Dedifferentiated amniotic fluid mesenchymal stem cell (primary cell): ENCODE measurements around the gene SIPA1L3.

Experiments used
- DNase-seq: peaks from one replicate; pipeline ENCODE4 v3.0.0-alpha.2; 2016; ENCODE audit errors: extremely low spot score

The SIPA1L3 gene

DNA sequence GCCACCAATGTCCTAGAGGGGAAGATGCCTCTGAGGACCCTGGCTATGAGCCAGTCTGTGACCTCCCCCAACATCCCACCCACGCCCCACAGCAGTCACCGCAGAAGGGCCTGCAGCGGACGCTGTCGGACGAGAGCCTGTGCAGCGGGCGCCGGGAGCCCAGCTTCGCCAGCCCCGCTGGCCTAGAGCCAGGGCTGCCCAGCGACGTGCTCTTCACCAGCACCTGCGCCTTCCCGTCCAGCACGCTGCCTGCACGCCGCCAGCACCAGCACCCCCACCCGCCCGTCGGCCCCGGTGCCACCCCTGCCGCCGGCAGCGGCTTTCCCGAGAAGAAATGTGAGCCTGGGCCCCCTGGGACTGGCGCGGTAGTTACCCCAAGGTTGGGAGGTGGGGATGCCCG lies 286.4 kb downstream of the SIPA1L3 start:
- DNase-seq = no peak

DNA sequence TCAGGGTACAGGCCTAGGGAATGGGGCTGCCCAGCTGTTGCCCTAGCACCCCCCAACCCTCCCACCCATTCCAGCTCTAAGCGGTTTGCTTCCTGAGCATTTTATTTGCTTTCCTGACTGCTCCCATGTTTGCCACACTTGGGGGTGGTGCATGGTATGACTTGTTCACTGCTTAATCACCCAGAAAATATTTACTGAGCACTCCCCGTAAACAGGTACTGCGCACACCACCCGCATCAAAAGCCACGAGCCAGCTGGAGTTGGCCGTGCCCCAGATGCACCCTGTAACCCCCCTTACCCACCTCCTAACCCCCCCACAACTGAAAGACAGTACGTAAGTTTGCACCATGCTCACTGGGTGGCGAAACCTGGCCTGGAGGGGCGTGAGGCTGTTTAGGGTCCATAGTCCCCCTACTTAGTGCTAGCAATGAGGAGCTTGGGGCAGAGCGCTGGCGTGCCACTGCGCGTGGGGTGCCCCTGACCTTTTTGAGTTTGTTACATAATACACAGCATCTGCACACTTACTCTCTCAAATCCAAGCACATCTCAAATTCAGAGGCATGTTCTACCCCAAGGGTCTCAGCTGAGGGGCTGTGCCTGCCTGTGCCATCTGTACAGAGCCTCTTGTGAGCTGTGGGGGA lies 287.2 kb downstream of the SIPA1L3 start:
- no peak for DNase-seq

DNA sequence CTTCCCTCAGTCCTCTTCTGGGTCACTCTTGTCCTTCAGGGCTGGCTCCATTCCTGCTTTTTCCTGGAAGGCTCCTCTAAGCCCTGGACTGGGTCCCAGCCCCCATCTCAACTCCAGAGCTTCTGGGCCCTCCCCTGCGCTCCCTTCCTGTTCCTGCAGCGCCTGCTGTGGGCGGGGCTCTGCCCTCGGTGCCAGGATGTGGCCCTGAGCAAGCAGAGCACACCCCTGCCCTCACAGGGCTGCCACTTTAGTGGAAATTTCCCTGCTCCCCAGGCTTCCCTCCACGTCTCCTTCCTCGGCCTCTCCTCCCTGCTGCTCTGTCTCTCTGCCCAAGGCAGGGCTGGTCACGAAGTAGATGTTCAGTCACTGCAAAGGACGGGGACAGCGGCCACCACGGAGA lies 288.2 kb downstream of the SIPA1L3 start:
- DNase-seq = no peak

DNA sequence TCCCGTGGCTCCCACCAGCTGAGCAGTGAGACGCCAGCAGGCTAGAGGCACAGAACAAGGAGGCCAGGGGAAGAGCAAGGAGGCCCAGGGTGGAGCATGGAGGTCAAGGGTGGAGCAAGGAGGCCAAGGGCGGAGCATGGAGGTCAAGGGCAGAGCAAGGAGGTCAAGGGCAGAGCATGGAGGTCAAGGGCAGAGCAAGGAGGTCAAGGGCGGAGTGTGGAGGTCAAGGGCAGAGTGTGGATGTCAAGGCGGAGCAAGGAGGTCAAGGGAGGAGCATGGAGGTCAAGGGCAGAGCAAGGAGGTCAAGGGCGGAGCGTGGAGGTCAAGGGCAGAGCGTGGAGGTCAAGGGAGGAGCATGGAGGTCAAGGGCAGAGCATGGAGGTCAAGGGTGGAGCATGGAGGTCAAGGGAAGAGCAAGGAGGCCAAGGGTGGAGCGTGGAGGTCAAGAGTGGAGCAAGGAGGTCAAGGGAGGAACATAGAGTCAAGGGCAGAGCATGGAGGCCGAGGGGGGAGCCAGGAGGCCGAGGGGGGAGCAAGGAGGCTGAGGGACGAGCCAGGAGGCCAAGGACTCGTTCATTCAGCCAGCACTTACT lies 289.3 kb downstream of the SIPA1L3 start:
- DNase-seq = no peak

DNA sequence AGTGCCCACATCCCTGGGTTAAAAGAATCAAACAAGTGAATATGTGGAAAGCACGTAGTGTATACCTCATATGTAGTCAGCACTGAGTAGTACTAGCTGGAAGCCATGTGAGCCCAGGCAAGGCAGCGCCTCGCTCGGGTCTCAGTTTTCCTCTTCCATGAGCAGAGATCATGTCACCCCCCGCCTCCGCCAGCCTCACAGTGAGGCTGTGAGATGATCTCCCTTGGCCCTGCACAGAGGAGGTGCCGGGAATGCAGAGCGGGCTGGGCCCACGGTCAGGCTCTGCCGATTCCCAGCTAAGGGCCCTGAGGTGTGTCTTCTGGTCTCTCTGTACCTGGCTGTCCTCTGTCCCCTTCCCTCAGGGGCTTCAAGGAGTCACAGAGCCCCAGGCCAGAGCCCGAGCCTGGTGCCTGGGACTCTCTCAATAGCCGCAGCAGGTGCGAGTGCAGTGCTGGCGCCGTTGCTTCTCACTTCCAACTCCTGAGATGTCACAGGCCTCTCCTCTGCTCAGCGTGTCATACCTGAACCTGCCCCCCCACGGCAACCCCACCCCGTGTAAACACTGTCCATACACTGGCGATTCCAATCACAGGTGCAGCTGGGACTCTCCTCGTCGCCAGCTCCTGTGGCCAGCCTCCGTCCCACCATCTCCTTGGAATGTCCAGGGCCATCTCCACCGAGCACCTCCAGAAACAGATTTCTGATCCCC lies 290.1 kb downstream of the SIPA1L3 start:
- no peak for DNase-seq

DNA sequence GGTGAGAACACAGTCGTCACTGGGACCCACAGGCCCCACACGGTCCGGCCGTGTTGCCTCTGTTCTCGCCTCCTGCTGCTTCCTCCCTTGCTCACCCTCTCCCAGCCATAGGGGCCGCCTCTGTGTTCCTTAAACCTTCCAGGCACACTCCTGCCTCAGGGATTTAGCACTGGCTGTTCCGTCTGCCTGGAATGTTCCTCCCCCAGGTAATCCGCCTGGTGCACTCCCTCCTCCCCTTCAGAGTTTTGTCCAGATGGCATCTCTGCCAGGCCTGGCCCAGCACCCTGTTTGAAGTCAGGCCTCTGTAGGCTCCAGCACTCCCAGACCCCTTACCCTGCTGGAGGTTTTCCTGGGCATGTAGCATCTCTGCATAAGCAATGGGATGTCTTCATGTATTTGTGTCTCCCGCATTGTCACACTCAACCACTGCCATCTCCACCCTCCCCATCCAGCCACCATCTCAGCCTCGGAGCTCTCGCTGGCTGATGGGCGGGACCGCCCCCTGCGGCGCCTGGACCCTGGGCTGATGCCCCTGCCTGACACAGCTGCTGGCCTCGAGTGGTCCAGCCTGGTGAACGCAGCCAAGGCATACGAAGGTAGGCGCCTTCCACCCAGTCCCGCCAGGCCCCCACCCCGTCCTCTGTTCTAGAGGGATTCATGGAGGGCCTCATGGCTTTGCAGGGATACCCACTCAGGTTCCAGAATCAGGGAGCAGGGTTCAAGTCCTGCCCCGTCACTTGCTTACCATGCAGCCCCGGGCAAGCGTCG lies 291.1 kb downstream of the SIPA1L3 start:
- no peak for DNase-seq

DNA sequence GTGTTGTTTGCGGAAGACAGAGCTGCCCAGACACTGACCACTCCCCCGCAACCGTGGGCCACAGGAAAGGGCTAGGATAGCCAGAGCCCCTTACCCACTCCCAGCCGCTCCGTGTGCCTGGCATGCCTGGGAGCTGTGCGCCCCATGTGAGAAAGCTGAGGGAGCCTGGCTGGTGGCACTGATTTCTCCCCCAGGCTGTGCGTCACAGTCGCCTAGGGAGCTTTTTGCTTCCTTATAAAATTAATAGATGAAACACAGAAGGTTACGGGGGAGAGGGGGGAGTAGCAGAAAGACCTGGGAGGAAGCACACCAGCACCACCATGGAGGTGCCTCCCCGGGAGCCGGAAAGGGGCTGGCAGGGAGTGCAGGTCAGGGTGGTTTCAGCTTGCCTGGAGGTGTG lies 292.3 kb downstream of the SIPA1L3 start:
- DNase-seq = no peak

DNA sequence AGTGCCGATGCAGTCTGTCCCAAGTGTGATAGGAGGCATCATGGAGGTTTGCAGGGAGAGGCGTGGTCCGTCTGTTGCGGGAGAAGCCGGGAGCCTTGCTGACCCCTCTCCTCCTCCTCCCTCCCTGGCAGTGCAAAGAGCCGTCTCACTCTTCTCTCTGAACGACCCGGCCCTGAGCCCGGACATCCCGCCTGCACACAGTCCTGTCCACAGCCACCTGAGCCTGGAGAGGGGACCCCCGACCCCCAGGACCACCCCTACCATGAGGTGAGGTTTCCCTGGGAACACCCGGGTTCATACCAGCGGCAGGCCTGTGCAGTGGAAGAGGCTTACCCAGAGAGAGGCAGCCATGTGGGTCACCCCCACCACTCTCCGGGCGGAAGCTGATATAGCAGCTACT lies 294.7 kb downstream of the SIPA1L3 start:
- no peak for DNase-seq

DNA sequence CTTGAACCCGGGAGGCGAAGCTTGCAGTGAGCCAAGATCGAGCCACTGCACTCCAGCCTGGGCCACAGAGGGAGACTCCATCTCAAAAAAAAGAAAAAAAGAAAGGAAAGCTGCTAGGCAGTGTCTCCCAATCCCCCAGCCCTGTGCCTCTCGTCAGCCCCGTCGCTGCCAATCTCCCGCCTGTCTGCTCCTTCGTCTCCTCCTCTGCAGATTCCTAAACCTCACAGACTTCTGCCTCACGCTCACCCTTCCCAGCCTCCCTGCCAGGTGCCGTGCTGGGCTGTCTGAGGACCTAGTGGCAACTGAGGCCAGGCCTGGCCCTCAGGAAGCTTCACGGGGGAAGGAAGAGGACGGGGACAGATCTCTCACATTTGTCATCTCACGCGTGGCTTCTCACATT lies 295.5 kb downstream of the SIPA1L3 start:
- DNase-seq = no peak

DNA sequence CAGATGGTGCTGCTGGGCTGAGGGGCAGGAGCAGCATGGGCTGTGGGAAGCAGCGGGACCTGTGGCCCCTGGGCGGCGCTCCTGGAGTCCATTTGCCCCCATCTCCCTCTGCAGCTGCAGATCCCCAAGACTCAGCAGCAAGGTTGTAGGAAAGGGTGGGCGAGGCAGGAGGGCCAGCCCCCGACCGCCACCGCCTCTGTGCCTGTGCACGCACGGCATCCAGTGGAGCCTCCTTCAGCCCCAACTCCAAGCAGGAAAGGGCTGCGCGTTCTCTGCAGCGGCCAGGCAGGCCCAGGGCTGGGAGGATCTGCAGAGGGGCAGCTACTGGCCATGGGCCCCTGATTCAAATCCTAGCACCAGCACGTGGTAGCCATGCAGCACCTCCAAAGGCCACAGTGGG lies 296.2 kb downstream of the SIPA1L3 start:
- no peak for DNase-seq

DNA sequence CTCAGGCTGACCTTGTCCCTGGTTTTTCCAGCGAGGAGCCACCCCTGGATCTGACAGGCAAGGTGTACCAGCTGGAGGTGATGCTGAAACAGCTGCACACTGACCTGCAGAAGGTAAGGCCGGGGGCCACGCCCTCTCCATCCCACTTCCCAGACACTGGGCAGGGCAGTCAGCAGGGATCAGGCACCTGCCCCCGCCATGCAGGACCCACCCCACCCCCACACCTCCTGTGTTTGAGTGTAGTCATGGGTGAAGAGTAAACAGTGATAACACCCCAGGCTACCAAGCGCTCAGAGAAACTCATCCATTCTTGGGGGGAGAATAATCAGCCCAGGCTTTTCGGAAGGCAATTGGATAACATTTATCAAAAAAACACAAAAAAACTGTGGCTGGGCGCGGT lies 297.1 kb downstream of the SIPA1L3 start:
- no peak for DNase-seq

DNA sequence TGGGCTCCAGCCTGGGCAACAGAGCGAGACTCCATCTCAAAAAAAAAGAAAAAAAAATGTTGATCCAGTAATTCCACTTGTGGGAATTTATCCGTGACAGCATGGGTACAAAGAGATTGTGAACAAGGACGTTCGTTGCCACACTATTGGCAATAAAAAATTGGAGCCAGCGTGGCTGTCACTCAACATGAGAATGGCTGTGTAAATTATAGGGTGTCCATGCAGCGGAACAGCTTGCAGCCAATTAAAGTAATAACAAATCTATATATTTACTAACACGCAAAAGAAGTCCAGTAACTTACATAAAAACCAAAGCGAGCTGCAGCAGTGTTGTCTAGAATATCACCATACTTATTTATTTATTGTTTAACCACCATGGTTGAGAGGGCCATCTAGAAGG lies 297.7 kb downstream of the SIPA1L3 start:
- no peak for DNase-seq

DNA sequence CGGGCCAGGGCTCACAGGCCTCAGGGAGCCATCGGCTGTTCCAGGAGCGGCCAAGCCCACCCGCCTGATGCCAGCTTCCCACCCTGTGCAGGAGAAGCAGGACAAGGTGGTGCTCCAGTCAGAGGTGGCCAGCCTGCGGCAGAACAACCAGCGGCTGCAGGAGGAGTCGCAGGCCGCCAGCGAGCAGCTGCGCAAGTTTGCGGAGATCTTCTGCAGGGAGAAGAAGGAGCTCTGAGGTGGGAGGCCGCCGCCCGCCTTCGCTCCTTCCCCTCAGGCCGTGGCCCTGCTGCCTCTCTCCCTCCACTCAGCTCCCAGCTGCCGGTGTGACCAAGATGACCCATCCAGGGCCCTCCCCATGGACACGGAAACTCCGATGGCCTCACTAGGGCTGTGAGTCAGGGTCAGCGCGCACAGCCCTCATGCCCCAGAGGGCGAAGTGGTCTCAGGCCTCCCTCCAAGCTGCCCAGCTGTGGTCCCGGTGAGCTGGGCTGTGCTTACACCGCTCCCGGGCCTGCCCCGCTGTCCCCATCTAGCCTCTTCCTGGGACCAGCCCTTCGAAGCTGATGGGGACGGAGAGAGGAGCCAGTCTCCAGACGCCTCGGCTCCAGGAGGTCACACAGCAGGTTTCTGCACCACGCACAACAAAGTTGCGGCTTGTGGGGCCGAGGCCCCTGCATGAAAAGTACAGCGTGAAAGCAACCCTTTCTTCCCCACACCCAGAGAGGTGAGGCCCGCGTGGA lies 299.2 kb downstream of the SIPA1L3 start:
- no peak for DNase-seq

DNA sequence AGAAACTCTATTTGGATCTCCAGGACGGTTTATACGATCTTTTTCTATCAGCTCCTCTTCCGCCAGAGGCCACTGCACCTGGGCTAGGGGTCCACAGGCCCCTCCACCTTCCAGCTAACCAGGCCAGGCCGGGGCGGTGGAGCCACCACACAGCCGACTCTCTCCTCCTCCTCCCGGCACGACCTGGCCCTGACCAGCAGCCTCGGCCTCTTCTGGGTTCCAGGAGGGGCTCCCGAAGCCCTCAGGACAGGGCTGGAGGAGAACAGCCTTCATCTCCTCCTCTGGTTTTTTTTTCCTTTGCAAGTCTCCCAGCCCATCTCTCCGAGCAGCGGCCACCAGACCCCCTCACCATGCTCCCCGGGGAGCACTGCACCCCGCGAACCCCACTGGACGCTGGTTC lies 299.9 kb downstream of the SIPA1L3 start:
- no peak for DNase-seq

DNA sequence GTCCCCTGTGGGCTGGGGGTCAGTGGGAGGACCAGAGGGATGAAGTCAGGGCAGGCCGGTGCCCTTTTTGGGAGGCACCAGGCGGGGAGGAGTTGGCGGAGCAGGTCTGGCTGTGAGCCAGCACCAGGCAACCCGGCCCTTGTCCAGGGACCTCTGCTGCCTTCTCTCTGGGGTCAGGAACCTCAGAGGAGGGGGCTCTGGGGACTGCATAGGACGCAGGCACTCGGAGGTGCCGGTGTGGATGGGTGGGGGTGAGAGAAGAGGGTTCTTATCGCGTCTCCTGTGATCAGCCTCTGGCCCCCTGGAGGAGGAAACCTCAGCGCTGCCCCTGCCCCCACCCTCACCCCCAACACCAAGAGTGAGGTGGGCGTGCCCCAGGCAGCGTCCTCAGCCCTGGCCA lies 300.5 kb downstream of the SIPA1L3 start:
- no peak for DNase-seq

DNA sequence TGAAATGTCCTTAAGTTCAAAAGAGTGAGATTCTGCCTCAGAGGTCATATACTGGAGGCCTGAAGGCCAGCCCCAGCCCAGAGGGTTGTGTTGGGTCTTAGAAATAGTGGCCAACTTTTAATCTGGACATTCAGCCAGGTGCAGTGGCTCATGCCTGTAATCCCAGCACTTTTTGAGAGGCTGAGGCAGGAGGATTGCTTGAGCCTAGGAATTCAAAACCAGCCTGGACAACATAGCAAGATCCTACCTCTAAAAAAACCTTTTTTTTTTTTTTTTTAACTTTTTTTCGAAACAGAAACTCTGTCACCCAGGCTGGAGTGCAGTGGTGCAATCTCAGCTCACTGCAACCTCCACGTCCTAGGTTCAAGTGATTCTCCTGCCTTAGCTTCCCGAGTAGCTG lies 301.6 kb downstream of the SIPA1L3 start:
- DNase-seq = no peak

DNA sequence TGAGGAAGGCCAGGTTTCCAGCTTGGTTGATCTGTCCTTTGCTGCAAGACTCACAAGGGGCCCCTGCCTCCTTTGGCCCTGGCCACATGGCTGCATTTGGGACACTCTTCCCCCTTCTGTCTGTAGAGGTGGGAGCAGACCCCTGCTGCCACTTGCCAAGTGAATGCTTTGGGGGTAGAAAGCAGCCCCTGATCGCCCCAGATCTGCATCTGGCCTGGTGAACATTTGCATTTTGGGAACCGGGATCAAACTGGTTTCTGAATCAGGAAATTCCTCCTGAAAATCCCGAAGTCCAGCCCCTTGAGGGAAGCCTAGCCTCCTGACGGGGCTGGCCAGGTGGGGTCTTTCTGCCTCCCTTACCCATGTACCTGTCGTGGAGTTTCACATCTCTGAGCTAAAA lies 302.1 kb downstream of the SIPA1L3 start:
- no peak for DNase-seq

DNA sequence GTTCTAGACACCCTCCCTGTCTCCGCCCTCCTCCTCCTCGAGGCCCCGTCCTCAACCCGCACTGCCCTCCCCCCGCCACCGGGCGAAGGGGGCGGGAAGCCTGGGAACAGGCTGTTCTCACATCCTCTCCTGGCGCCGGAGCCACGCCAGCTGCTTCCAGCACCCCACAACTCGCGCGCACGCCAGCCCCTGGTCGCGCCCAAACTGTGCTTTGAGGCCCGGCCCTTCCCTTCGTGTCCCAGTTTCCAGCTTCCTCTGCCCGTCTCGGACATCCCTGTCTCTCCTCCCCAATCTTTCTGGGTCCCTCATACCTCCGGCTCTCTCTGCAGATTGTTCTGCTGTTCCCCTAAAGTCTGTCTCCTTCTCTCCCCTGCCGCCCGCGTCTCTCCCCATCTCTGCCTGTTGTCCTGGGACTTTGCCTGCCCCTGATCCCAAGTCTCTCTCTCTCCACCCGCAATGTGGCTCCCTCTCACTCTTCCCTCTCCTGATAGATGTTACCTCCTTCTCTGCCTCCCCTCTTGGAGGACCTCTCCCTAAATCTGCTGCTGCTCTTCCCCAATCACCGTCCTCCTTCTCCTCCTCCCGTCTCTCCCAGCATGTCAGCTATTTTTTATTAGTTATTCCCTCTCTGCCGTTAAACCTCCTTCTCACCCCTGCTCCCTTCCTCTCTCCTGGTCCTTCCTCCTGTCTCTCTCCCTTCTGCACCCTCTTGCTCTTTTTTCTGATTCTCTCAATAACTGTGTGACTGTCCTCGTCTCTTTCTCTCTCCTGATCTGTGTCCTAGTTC lies 302.9 kb downstream of the SIPA1L3 start:
- no peak for DNase-seq

DNA sequence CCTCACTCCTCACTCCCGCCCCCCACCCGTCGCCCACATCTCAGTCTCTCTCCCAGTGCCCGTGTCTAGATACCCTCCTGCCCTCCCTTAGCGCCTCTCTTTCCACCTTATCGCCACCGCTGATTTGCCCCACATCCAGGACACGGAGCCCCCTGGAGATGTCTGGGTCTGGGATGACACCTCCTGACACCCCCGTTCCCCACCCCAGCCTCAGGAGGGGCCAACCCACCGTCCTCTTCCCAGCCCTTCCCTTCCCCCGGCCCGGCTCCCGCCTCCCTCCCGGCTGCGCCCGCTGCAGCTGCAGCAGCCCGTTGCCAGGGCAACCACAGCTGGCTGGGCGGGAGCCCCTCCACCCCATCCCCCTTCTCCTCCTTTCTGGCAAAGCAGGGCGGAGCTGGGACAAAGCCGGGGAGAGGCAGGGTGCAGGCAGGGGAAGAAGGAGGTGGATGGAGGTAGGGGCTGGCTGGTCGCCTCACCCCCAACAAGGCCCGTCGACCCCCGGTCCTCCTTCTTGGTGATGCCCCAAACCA lies 303.5 kb downstream of the SIPA1L3 start:
- DNase-seq = no peak

DNA sequence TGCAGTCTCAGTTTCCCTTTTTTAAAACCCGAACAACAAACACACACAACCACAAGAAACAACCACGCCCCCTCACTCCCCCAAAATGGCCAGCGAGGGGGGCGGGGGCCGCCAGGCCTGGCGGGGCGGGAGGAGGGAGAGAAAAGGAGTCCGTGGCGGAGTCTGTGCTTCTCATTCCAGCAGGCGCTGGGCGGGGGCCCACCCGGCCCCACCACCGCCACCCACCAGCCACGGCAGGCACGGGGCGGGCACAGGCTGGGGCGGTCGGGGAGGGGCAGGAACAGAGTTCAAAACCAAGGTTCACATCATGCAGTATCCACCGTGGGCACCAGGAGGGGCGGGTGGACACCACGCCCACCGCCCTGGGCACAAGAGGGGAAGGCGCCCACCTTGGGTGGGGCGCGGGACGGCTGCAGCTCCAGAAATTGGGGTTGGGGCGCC lies 304.2 kb downstream of the SIPA1L3 start:
- DNase-seq = no peak

DNA sequence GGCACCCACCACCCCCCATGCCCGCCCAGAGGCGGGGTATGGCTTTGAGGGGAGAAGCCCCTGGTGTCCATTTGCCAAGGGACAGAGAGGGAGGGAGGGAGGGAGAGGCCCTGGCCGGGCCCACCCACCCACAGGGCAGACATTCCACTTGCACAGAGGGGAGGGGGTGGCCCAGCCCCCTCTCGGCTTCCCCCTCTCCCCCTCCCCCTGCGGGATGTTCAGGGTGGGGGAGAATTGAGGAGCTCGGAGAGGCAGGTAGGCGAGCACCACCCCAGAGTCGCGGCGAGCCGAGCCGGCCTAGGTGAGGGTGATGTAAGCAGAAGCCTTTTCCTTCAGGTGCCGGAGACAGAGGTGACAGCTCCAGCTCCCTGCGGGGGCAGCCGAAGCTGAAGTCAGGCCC lies 304.8 kb downstream of the SIPA1L3 start:
- DNase-seq = no peak
